Measurements from ENCODE around the gene NDRG3.

The NDRG3 gene

DNA sequence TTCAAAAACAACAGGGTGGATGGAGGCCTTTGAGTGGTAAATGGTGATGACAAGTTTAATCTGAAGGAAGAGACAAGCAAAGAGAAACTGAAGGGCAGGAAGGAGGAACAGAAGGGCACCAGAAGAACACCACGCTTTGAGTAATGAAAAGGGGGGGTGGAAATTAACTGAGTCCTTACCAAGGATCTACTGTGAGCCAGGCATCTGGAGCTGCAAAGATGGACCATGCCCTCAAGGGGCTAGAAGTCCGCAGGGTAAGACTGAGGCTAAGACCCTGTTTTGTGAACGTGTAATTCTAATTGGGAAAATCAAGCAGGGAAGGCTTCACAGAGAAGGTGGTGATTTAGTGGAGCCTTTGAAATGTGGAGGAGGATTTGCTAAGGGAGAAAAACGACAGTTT lies 1.6 kb downstream of the NDRG3 start:
- TF ChIP-seq, protein P1, sequence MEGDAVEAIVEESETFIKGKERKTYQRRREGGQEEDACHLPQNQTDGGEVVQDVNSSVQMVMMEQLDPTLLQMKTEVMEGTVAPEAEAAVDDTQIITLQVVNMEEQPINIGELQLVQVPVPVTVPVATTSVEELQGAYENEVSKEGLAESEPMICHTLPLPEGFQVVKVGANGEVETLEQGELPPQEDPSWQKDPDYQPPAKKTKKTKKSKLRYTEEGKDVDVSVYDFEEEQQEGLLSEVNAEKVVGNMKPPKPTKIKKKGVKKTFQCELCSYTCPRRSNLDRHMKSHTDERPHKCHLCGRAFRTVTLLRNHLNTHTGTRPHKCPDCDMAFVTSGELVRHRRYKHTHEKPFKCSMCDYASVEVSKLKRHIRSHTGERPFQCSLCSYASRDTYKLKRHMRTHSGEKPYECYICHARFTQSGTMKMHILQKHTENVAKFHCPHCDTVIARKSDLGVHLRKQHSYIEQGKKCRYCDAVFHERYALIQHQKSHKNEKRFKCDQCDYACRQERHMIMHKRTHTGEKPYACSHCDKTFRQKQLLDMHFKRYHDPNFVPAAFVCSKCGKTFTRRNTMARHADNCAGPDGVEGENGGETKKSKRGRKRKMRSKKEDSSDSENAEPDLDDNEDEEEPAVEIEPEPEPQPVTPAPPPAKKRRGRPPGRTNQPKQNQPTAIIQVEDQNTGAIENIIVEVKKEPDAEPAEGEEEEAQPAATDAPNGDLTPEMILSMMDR (IDR thresholded peaks at IDR 0.05; ENCODE audit: low read depth, low read length): no peak
- H3K4me3 ChIP-seq (ENCODE audit: low read depth, low read length): no peak overlapping the region

DNA sequence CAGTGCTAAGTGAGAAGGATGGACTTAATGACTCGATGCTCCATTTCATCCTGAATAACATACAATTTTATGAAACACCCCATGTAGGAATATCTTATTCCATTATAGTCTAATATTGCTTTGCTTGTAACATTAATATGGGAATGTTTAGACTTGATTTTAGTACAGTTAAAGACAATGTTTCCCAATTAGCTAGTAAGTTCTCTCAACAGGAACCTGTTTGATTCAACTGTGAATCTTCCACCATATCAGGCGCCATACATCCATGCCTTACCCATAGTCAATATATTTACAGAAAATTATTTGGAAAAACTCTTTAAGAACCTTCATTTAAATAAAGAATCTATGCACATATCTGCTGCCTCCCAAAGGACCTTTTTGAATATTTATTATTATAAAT lies 3.3 kb downstream of the NDRG3 start:
- TF ChIP-seq, protein P1 (IDR thresholded peaks at IDR 0.05; ENCODE audit: low read depth, low read length): no peak
- no peak overlapping the region for H3K4me3 ChIP-seq (ENCODE audit: low read depth, low read length)

DNA sequence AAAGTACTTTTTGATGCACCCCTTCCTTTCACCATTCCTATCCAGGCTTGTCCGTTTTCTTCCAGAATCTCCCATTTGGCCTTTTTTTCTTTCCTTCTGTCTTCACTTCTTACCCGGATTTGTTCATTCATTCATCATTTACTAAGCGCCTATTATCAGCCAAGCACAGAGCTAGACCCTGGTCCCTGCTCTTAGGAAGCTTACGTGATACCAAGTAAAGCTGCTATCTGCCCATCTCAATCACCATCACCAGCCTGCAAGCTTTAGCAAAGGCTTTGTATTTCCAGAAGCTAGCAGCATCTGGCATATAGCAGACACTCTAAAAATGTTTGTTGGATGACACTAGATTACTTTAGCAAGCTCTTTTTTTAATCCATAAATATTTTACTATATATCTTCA lies 4.8 kb downstream of the NDRG3 start:
- TF ChIP-seq, protein P1 (IDR thresholded peaks at IDR 0.05; ENCODE audit: low read depth, low read length): no peak
- H3K4me3 ChIP-seq (ENCODE audit: low read depth, low read length): no peak overlapping the region

DNA sequence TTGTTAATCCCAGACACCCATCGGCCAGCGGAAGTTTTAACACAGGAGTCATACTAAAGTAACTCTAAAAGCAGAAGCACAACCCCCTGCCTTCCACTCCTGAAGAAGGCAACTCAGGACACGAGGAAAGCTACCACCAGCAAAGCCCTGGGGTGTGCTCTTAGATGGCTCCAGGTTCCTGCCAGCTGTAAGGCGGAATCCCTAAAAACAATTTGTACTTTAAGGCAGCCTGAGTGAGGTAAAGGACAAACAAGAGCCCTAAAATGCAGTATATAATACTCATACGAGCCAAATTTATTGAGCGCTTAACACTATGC lies 8.7 kb downstream of the NDRG3 start:
- TF ChIP-seq, protein P1 (IDR thresholded peaks at IDR 0.05; ENCODE audit: low read depth, low read length): no peak
- no peak overlapping the region for H3K4me3 ChIP-seq (ENCODE audit: low read depth, low read length)

DNA sequence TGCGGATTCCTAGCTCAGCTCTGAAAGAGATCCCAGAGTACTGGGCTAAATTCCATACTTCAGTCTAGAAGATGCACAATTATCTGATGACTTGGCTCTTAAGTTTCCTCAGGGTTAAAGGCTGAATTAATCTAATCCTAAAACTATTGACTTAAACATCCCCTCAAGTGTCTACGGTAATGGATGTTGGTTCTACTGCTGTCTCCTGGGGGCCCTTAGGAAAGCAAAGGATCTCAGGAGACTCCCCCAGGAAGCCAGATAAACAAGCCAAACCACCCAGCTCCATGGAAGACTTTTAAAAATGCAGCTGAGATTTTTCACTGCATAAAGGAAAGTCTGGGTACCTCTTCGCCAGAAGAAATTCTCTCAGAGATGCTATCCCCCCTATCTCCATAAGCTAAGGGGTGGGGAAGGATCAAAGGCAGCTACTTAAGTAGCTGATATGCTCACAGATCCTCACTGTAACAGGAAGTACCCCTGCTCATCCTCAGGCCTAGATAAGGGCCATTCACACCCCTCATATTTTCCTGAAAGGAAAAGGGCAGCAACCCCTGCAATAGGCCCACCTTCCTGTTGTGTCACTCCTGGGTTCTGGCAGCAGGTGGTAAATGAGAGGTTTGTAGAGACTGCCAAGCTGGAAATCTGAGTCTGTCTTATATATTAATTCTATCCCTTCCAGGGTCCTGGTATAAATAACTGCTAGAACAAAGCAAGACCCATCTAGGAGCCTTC lies 9.3 kb downstream of the NDRG3 start:
- TF ChIP-seq, protein P1 (IDR thresholded peaks at IDR 0.05; ENCODE audit: low read depth, low read length): no peak
- H3K4me3 ChIP-seq (ENCODE audit: low read depth, low read length): no peak overlapping the region

DNA sequence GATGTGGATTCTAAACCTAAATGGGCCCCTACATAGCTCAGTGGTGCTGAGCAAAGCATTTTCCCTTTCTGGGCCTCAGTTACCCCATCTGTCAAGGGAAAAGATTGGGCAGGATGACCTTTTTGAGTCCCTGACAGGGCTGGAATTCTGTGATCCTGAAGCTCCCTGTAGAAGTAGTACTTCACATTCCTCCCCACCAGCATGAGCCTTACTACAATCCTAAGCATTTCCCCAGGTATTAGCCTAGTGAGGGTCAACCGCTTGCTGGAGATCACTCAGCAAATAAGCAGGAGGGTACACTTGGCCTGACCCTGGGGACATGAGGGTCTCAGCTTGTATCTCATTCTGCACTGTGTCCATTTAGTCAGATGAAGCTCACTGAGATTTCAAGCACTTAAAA lies 13.4 kb downstream of the NDRG3 start:
- TF ChIP-seq, protein P1 (IDR thresholded peaks at IDR 0.05; ENCODE audit: low read depth, low read length): no peak
- H3K4me3 ChIP-seq (ENCODE audit: low read depth, low read length): no peak overlapping the region

DNA sequence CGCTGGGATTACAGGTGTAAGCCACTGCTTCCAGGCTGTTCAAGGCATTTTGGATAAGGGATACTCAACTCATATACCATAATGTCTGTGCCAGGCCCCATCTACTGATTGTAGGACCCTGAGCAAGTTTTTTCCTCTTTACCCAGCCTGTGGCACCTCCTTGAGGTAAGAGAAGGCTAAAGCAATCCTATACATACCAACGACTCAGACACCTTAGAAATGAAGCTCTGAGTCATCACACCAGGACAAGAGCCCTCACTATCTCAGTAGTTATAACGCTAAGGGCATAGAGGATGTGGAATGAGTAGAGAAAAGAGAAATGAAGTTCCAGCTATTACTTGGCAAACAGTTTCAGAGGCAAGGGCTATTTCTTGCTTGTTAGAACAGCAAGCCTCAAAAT lies 16.9 kb downstream of the NDRG3 start:
- TF ChIP-seq, protein P1 (IDR thresholded peaks at IDR 0.05; ENCODE audit: low read depth, low read length): no peak
- no peak overlapping the region for H3K4me3 ChIP-seq (ENCODE audit: low read depth, low read length)
